NCI-H2196 treated with DMSO at 0.1 percent for 48 hours (cell line): ENCODE results near the gene PLEKHS1.

Experiments used
- DNase-seq: peaks from one replicate; lab custom pipeline; 2025; ENCODE audit not compliant: unreplicated experiment; lab: John Stamatoyannopoulos, UW

The PLEKHS1 gene

DNA sequence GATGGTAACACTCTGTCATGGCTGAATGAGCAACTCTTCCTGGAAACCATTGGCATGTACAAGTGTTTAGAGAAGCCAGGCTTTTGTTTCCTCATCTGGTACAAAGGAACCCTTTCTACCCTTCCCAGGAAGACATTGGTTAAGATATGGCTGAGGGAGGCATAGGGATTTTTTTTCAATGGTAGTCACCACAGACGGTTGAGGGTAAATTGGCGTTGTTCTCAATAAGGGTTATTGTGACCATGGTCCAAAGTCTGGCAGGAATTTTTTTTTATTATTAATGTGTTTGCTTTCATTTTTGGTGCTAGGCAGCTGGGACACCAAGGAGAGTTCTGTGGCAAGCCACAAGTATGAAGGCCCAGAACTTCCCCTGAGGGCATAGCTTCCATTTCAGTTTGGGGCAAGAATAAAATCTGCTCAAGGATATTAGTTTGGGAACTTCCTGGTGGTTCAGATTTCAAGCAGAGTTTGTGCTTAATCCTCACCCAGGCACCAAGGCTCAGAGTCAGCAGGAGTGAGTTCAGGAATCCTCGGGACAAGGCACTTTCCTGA lies at the start of gene PLEKHS1:
TSS of gene PLEKHS1 (plus strand) at position 502 of the 552 bp plus-strand sequence. CDS start 3,596 bp downstream, outside the sequence.
- no peak for DNase-seq

DNA sequence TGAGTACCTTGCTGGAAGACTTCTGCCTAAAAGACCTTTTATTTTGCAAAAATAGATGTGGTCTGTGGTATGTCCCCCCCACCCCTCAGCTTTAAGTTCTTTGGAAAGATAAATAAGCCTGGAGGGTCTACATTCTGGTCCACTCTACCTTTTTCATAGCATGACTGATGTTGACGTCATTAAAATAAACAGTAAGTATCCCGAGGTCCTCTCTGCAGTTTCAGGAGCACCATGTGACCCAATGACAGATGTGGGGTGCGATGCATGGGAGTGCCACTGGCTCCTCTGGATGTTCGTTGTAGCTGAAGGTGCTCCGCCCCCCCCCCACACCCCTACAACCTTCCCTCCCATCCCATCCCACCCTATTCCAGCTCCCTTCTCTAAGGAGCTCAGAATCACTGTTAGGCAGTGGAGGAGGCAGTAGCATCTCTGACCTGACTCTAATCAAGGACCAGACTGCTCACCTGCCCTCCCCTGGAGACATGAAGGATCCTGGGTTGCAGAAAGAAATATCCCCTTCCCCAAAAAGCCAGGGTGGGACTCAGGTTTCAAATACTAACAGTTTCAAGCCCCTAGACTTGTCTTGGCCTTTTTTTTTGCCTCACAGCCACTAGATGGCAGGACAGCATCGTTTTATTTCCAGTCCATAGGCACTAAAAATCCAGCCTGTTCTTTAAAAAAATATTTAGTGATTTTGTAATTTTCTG lies 46.7 kb upstream of the PLEKHS1 start:
- DNase-seq = no peak

DNA sequence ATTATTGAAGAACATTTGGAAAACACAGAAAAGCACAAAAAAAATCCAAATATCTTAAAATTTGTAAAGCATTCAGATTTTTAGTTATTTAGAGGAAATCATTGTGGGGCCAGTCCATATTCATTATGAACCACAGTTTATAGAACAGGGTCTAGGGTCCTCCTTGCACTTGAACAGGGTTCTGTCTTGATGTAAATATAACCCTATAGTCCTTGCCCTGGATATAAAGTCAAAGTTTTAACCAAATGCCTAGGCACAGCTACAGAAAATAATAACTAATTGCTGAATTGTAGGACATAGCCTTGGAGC lies 46.2 kb upstream of the PLEKHS1 start:
- DNase-seq = no peak

DNA sequence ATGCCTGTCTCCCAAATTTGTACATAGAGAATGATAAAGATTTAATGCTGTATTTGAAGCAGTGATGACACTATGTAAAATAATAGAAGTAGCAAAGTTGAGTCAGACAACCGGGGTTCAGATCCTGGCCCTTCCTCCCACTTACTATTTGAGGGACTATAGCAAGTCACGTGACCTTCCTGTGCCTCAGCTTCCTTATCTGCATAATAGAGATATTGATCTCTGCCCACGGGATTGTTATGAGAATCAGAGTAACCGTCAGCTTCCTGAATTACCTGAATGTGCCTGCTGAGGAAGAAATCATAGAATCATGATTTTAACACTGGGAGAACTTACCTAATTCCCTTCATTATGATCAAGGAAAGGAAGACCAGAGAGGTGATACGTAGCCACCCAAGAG lies 44.9 kb upstream of the PLEKHS1 start:
- no peak for DNase-seq

DNA sequence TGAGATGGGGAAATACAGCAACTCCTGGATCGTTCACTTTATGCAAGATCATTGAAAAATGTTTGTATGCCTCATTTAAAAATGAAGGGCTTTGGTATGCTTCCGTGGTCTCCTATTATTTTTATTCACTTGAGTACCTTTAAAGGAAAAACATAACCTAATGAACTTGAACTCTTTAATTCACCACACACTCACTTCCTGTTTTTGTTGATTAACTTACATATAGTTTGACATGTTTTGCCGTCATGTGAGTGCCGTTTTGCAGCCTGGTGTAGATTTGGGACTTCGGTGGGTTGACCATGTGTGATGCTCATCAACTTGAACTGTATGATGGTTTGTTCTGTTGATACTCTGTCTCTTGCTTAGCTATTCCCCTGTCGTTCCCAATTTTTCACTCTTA lies 42.8 kb upstream of the PLEKHS1 start:
- no peak for DNase-seq

DNA sequence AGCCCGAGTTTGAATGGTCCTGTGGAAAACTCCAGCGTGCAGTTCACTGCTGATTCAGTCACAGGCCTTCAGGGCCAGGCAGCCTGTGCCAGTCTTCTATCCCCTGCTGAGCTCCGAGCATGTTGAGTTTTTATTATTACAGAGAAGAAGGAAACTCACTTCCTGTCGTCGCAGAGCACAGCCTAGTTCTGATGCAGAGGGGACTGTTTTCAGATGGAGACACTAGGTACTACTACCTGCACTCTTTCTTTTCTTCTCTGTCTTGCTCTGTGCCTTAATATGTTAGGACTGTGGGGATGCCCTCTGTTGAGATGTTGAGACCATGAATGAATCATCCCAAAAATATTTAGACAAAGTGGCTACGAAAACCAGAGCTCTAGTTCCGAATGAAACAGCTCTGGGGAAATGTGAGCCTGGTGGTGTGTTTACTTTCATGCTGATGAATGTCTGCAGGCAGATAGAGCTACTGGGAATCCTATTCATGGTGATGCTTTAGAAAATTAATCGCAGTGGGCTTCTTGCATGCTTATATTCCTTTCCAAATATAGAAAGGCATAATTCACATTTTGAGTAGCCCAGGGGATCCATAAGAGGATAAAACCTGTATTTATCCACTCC lies 42.2 kb upstream of the PLEKHS1 start:
- no peak for DNase-seq

DNA sequence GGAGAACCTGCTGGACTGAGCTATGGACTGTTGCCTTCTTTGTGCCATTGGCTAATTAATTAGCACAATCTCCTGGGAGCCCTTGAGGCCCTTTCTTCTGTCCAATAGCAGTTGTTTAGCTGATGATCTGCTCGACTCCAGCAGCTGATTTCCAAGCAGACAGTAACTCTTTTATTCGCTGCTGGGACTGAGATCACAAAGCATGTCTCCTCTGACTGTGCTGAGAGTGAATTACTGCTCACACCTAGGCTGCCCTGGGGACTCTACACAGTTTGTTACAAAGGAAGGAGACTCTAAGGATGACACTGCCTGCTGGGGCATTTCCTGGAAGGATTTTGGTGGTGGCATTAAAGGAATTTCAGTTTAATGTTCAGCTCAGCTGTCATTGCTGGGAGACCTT lies 40.3 kb upstream of the PLEKHS1 start:
- DNase-seq = no peak

DNA sequence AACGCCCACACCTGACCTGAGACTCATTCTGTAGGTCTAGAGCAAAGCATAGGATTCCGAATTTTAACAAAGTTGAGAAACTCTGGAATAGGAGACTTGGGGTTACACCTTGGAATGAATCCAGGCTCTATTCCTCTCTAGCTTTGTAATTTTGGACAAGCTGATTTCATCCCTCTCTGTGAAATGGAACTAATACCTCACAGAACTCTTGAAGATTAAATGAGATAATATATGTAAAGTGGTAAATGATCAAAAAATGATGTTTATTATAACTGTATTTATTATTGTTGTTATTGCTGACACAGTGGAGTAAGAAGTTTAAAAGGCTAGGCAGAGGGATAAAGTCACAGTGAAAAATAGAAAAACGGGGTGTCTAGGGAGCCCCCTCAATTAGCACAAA lies 39.5 kb upstream of the PLEKHS1 start:
- no peak for DNase-seq

DNA sequence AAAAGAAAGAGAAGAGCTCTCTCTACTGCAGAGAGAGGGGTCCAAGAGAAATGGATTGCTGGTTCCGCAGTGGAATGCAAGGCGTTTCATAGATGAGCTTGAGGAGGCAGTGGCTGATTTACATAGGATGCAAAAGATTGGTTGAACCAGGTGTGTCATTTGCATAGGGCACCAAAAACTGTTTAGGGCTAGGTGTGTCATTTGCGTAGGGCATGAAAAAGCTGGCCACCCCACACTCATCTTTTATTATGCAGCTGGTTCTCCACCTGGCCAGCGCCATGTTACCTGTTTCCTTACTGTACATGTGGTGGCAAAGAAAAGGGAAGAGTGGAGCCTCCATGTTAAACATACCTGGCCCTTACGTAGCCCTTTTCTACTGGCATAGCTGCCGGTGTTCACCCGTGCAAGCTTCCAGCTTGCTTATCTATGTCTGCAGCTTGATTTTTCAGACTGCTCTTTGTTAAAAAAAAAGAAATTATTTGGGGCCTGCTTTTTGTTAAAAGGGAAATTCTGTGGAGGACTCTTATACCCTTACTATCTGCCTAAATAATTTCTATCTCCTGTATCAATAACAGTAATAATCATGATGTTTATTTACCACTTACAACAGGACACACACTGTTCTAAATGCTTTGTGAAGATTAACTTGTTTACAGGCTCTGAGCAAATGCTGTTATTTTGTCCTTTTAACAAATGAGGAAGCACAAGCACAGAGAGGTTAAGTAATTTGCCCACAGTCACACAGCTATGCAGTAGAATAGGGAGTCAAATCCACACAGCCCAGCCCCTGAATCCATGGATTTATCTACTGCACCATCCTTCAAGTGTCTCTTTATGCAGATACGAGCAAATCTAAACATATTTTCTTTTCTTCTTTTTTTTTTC lies 38.5 kb upstream of the PLEKHS1 start:
- no peak for DNase-seq

DNA sequence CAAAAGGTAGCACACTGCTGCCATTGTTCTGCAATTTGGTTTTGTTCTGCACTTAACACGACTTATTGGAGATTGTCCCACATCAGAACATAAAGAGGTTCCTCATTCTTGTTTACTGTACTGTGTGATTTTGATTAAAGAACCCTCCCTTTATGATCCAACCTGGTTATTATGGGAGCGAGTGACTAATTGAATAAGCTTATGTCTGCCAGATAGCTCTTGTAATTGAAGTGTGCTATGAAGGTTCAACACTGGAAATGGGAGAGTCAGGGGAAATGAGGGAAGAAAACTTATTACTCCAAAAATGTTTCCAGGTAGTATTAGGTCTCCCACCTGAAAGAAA lies 37.9 kb upstream of the PLEKHS1 start:
- DNase-seq = no peak

DNA sequence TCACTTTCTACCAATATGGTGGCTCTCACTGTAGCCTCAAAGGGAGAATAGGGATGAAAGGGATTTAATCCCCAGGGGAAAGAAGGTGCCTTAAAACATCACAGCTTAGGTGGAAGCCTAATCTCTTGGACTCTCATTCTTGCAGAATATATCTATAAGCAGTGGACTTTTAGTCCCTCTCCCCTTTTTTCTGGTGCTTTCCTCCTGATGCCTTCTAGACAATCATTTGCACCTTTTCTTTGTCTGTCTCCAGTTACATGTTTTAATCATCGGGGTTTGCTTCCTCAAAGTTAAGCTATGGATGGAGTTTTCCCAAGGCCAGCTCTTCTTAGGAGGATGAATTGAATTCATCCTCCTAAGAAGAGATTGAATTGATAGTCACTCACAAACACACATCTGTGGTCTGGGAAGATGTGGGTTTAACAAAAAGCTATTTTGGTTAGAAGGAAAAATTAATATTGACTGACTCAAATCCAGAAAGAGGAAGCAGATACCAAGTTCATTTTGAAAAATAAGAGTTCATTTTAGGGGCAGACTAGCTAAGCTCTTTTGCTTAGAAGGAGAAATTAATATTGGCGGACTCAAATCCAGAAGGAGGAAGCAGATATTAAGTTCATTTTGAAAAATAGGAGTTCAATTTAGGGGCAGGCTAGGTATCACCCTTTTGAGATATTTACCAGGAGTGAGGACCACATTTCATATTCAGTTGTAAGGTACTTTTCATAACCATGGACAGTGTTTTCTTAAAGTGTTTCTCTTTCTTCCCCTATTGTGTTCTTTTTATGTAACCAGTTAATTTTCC lies 35.2 kb upstream of the PLEKHS1 start:
- DNase-seq = no peak

DNA sequence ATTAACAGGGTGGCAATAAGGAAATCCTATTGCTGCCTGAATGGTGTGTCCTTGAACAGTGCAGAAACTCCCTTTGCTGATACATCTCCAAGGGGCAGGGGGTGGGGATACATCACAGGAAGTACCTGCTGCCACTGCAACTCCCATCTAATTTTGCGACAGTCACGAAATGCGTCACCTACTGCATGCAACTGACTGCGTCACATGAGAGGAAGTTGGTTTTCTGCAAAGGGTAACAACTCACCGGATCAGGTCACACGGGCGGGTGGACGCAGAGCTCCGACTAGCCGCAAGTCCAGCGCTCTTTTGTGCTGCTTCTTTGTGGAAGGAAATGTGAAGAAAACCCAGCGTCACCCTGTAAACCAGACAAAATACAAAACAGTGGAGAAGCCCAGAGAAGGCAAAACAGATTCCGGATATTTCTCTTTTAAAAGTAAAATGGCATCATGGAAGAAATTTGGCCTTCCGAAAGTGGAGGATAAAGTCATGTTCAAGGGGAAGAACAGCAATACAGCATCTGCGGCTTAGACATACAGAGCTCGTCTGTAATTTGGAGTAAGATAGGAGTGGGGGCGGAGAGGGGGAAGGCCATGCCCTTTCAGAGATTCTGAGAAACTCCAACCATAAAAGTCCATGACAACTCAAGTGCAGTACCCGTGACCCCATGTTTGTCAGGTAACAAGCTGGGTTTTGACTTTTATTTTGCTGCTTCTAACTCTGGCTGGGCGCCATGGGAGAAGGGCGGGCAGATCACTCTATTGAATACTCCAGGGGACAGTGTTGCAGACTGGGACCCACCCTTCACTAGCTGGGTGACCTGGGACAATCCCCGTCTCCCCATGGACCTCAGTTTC lies 32.3 kb upstream of the PLEKHS1 start:
- DNase-seq = no peak

DNA sequence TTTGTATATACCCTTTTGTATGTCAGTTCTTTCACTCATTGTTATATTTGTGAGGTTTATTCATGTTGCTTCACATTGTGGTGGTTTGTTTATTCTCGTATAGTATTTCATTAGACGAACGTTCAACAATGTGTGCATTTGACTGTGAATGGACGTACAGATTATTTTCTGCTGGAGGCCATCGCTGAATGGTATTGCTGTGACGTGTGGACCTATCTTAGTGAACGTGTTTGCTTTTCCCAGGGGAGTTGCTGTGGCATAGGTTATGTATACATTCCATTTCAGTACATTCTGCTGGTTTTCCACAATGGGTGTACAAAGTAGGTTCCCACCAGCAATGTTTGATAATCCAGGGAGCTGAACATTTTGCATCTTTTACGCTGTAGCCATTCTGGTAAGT lies 31.1 kb upstream of the PLEKHS1 start:
- DNase-seq = no peak

DNA sequence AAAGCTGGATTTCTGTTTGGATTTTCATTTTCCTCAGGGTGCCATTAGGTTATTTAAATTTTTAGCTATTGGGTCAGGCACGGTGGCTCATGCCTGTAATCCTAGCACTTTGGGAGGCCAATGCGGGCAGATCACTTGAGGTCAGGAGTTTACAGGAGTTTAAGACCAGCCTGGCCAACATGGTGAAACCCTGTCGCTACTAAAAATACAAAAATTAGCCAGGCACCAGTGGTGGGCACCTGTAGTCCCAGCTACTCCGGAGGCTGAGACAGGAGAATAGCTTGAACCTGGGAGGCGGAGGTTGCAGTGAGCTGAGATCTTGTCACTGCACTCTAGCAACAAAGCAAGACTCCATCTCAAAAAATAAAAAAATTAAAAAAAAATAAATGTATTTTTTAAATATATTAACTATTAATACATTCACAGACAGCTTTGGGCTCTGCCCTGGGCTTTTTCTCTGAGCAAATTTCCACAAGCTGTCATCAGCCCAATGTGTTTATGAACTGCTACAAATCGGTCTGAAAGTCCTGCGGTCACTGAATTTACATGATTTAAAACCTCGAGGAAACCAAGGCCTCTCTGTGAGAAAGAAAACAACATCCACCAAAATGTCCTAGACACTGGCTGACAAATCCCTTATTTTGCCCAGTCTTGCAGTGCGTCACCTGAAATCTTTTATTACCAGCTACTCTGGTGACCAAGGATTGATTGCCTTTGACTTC lies 19.2 kb upstream of the PLEKHS1 start:
- DNase-seq = no peak

DNA sequence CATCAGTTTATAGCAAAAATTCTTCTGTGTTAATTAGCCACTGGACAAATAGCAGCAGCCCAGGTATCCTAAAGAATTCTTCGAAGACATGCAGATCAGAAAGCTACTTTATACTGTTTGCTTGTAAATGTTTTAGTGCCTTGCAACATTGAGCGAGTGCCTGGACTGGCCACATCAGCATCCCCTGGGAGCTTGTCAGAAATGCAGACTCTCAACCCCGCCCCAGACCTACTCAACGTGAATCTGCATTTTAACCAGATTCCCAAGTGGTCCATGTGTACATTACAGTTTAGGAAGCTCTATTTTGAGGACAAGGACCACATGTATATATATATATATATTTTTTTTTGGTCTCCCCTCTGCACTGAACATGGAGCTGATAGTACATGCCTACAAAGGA lies 18.5 kb upstream of the PLEKHS1 start:
- DNase-seq = no peak

DNA sequence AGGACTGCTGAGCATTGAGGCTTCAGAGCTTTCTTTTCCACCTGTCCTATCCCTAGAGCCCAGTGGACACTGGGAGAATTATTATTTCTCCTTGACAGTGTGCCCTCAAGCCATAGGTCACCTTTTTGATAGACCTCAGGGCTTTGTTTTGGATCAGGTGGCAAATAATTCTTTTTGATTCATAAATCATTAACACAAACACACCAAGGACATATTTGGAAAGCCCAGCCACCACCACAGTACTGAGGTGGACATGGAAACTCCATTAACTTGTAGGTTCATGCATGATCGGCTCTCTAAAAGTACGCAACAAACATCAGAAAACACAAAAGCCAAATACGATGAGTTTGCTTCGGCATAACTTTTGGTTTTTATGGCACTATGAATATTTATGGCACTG lies 17.8 kb upstream of the PLEKHS1 start:
- no peak for DNase-seq

DNA sequence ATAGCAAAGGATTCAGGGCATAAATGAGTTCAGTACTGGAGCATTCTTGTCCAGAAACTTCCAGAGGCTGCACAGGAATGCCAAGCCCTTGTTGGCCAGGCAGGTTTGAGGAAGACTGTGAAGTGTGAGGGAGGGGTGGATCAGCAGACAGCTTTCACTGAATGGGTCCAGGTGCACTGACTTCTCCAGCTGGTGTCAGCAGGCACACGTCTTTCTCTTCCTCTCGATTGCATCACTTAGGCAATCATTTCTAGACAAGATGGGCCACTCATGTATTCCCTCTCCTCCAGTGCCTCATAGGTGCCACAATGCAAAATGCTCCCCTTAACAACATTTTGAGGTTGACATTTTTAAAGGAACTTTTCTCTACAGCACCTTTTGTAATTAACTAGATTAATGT lies 15.6 kb upstream of the PLEKHS1 start:
- no peak for DNase-seq

DNA sequence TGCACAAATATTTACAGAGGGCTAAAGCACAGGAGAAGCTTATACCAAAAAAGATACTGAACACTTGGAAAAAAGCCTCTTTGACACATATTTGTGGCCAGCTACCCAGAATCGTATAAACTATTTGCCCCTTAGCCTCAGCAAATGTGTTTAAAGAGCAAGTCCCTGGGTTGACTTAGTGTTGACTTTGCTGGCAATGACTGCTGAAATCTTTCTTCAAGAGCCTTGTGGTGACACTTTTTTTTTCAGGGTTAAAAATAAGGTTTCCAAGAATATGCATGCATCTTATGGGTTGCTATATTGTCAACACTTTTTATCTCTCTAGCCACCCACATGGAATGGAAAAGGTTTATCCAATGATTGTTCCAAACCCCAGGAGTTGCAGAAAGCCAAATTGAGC lies 14.9 kb upstream of the PLEKHS1 start:
- DNase-seq = no peak

DNA sequence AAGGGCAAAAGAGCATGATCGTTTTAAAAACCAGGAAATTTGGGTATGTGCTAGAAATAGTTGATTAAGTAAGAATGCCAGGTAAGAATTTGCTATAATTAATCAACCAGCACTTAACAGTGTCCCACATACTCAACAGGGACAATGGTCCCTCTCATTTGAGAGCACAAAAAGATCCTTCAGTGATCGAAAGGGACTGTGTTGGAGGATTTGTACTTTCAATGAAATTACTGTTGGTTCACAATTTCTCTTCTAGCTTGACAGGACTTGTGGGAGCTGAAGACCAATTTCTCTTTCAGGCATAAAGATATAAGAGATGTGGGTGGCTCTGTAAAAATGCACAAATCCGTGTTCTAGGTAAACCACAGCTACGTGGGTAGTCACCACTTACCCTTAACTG lies 12.5 kb upstream of the PLEKHS1 start:
- DNase-seq = no peak

DNA sequence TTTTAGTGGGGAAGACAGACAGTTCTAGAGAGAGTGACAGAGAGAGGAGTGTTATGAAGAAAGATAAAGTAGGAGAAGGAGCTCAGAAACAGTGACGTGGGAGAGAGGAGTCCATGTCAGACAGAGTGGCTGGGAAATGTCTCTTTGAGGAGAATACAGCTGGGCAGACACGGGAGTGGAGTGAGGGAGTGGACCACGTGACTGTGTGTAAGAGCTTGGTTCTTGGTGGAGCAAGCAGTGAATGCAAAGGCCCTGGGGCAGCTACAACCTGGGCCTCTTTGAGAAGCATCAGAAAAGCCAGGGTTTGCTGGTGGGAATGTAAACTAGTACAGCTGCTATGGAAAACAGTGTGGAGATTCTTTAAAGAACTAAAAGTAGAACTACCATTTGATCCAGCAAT lies 11.9 kb upstream of the PLEKHS1 start:
- no peak for DNase-seq
